Common myeloid progenitor, CD34-positive (primary cell): ENCODE measurements around the gene CHST2.

ENCODE experiments used
- CTCF ChIA-PET: fragments of 350-600 bp; sonication (Branson Sonifier 250); formaldehyde crosslinking; loops from one replicate; lab custom pipeline; 2021; ENCODE audit warnings: antibody characterized with exemption; lab: Charles Lee
- POLR2A ChIA-PET: fragments of 350-600 bp; sonication (Branson Sonifier 250); formaldehyde crosslinking; loops from one replicate; lab custom pipeline; 2021; ENCODE audit warnings: antibody characterized with exemption; lab: Charles Lee
- DNase-seq, 3 donors: peaks; one replicate each; pipeline versions ENCODE4 v3.0.0 to v3.0.0-alpha.2; 2013
- H3K27ac ChIP-seq, 2 experiments: 1 replicate in 1 of 2; 2 replicates in 1 of 2; pipeline ENCODE4 v1.7.0; 2013; ENCODE audit warnings: inconsistent platforms in 2 of 2, low read length in 2 of 2, mild to moderate bottlenecking in 2 of 2, low read depth in 1 of 2, moderate library complexity in 1 of 2; ENCODE audit not compliant: severe bottlenecking in 2 of 2, insufficient read depth in 1 of 2, poor library complexity in 1 of 2
- H3K27me3 ChIP-seq, 5 experiments: replicated peaks in 2 of 5; 1 replicate in 3 of 5; 2 replicates in 2 of 5; pipeline versions ENCODE4 v1.6.1 to v1.7.0; 2013; ENCODE audit warnings: low read length in 4 of 5, mild to moderate bottlenecking in 2 of 5, moderate library complexity in 2 of 5, inconsistent platforms in 1 of 5; ENCODE audit not compliant: insufficient read depth in 5 of 5, control insufficient read depth in 4 of 5
- H3K36me3 ChIP-seq, 4 experiments: 1 replicate in 2 of 4; 2 replicates in 2 of 4; pipeline versions ENCODE4 v1.6.1 to v1.7.0; 2013; ENCODE audit warnings: low read length in 3 of 4, control low read depth in 1 of 4, mild to moderate bottlenecking in 1 of 4; ENCODE audit not compliant: control insufficient read depth in 4 of 4, insufficient read depth in 4 of 4
- H3K4me1 ChIP-seq, 4 experiments: 1 replicate in 3 of 4; 2 replicates in 1 of 4; pipeline versions ENCODE4 v1.6.1 to v1.7.1; 2013; ENCODE audit warnings: low read length in 3 of 4, mild to moderate bottlenecking in 3 of 4, control low read depth in 1 of 4, inconsistent platforms in 1 of 4, moderate library complexity in 1 of 4; ENCODE audit not compliant: control insufficient read depth in 4 of 4, insufficient read depth in 4 of 4; ENCODE audit errors: control extremely low read depth in 1 of 4
- H3K4me3 ChIP-seq, 7 experiments: 1 replicate in 4 of 7; 2 replicates in 3 of 7; pipeline versions ENCODE4 v1.5.1 to v1.7.0; 2013; ENCODE audit warnings: mild to moderate bottlenecking in 7 of 7, low read length in 6 of 7, moderate library complexity in 6 of 7, inconsistent platforms in 2 of 7, low read depth in 2 of 7, control low read depth in 1 of 7; ENCODE audit not compliant: insufficient read depth in 4 of 7, control insufficient read depth in 1 of 7; ENCODE audit errors: extremely low read depth in 1 of 7
- H3K9me3 ChIP-seq, 5 experiments: 1 replicate in 4 of 5; 2 replicates in 1 of 5; pipeline versions ENCODE4 v1.6.1 to v1.7.1; 2013; ENCODE audit warnings: low read length in 4 of 5, mild to moderate bottlenecking in 2 of 5, inconsistent platforms in 1 of 5, low read depth in 1 of 5, moderate library complexity in 1 of 5; ENCODE audit not compliant: control insufficient read depth in 4 of 5, insufficient read depth in 2 of 5; ENCODE audit errors: control extremely low read depth in 1 of 5
- WGBS: methylation state at CpG from one replicate; pipeline ENCODE4 v1.1.5; 2013; ENCODE audit not compliant: insufficient coverage; 5-methylcytosine and 5-hydroxymethylcytosine counted together

Gene CHST2

GRCh38 chr3:143172062-143172794 is 52.7 kb downstream of the CHST2 start:
- POLR2A ChIA-PET, result no interaction called here
- no peaks in the 10 kb centered on the region for H3K36me3 ChIP-seq
- no peak overlapping the region for H3K4me3 ChIP-seq
- no peaks in the 10 kb centered on the region for H3K27me3 ChIP-seq
- peaks cover 0 to 7% (median 0%) of the 10 kb centered on the region in 5 experiments for H3K9me3 ChIP-seq
- WGBS, result 98% methylated on average over 3 of the region's 5 CpGs
- CTCF ChIA-PET, result no interaction called here
- DNase-seq, result no peak
- no peak overlapping the region for H3K27ac ChIP-seq
- H3K4me1 ChIP-seq, result peaks cover 19 to 55% (median 44%) of the 10 kb centered on the region in 4 experiments

- no peak for DNase-seq
- WGBS, result 83% methylated on average over 1 of the region's 2 CpGs
These were observed 53.2 kb downstream of the CHST2 start for GRCh38 chr3:143172795-143173145.

GRCh38 chr3:143173242-143173641 is 53.7 kb downstream of the CHST2 start:
- Histone ChIP-seq H3K36me3 (no peaks in the 10 kb centered on the region), H3K4me3 (no peak overlapping the region), H3K27me3 (no peaks in the 10 kb centered on the region), H3K9me3 (peaks cover 0 to 7% (median 0%) of the 10 kb centered on the region in 5 experiments), H3K4me1 (peaks cover 19 to 45% (median 39%) of the 10 kb centered on the region in 4 experiments), H3K27ac (no peak overlapping the region)
- POLR2A ChIA-PET, result no interaction called here
- CTCF ChIA-PET, result no interaction called here
- no CpG with 5 or more reads among the region's 1 CpG for WGBS
- no peak for DNase-seq

More at GRCh38 chr3:143172795-143173145, 53.2 kb downstream of the CHST2 start:
- no peaks in the 10 kb centered on the region for H3K27me3 ChIP-seq
- H3K4me3 ChIP-seq, result no peak overlapping the region
- peaks cover 0 to 7% (median 0%) of the 10 kb centered on the region in 5 experiments for H3K9me3 ChIP-seq
- ChIA-PET CTCF (no interaction called here), POLR2A (no interaction called here)
- H3K36me3 ChIP-seq, result no peaks in the 10 kb centered on the region
- H3K4me1 ChIP-seq, result peaks cover 19 to 50% (median 42%) of the 10 kb centered on the region in 4 experiments
- no peak overlapping the region for H3K27ac ChIP-seq
